Brain microvascular endothelial cell (primary cell): Measurements from ENCODE around the gene SORBS1.

Experiments
- DNase-seq: peaks from one replicate; pipeline ENCODE4 v3.0.0-alpha.2; 2020
- H3K27ac ChIP-seq: fragments of 250-450 bp; sonication (Bioruptor Pico); 2 replicates; pipeline ENCODE4 v1.5.1; 2020; ENCODE audit warnings: mild to moderate bottlenecking, moderate library complexity
- H3K27me3 ChIP-seq: fragments of 250-450 bp; sonication (Bioruptor Pico); replicated peaks from 2 replicates; pipeline ENCODE4 v1.5.1; 2020; ENCODE audit warnings: mild to moderate bottlenecking
- H3K36me3 ChIP-seq: fragments of 250-450 bp; sonication (Bioruptor Pico); replicated peaks from 2 replicates; pipeline ENCODE4 v1.5.1; 2020; ENCODE audit warnings: mild to moderate bottlenecking
- H3K4me3 ChIP-seq: 2 replicates; pipeline ENCODE4 v1.5.1; 2011; ENCODE audit warnings: low read depth, mild to moderate bottlenecking, control low read depth, low read length, moderate library complexity
- in situ Hi-C: cut with HindIII; loops from 2 replicates; pipeline ENCODE4 v1.10.0; 2017; ENCODE audit warnings: low sequenced_read_pairs, low pct_ligation_motif_present
- TF ChIP-seq, protein P1 (sequence below): IDR thresholded peaks from 2 replicates; pipeline ENCODE4 v1.5.1; 2011; ENCODE audit warnings: low read depth, mild to moderate bottlenecking, moderate library complexity, low read length, control low read depth, inconsistent platforms; ENCODE audit errors: missing control alignments

Gene SORBS1

GRCh38 chr10:95478185-95478584, 83.0 kb downstream of the SORBS1 start:
- DNase-seq, result no peak
- H3K27ac ChIP-seq, result no peak overlapping the region
- H3K27me3 ChIP-seq, result no peaks in the 10 kb centered on the region
- TF ChIP-seq, protein P1, sequence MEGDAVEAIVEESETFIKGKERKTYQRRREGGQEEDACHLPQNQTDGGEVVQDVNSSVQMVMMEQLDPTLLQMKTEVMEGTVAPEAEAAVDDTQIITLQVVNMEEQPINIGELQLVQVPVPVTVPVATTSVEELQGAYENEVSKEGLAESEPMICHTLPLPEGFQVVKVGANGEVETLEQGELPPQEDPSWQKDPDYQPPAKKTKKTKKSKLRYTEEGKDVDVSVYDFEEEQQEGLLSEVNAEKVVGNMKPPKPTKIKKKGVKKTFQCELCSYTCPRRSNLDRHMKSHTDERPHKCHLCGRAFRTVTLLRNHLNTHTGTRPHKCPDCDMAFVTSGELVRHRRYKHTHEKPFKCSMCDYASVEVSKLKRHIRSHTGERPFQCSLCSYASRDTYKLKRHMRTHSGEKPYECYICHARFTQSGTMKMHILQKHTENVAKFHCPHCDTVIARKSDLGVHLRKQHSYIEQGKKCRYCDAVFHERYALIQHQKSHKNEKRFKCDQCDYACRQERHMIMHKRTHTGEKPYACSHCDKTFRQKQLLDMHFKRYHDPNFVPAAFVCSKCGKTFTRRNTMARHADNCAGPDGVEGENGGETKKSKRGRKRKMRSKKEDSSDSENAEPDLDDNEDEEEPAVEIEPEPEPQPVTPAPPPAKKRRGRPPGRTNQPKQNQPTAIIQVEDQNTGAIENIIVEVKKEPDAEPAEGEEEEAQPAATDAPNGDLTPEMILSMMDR, result no peak
- in situ Hi-C loops, result no loop called here
- no peaks in the 10 kb centered on the region for H3K36me3 ChIP-seq
- H3K4me3 ChIP-seq, result no peak overlapping the region

- Histone ChIP-seq H3K4me3 (no peak overlapping the region), H3K27ac (no peak overlapping the region), H3K27me3 (no peaks in the 10 kb centered on the region), H3K36me3 (no peaks in the 10 kb centered on the region)
- in situ Hi-C loops, result no loop called here
- DNase-seq, result no peak
- TF ChIP-seq, protein P1, result no peak
Observed at GRCh38 chr10:95477175-95477520, 84.0 kb downstream of the SORBS1 start.

DNA sequence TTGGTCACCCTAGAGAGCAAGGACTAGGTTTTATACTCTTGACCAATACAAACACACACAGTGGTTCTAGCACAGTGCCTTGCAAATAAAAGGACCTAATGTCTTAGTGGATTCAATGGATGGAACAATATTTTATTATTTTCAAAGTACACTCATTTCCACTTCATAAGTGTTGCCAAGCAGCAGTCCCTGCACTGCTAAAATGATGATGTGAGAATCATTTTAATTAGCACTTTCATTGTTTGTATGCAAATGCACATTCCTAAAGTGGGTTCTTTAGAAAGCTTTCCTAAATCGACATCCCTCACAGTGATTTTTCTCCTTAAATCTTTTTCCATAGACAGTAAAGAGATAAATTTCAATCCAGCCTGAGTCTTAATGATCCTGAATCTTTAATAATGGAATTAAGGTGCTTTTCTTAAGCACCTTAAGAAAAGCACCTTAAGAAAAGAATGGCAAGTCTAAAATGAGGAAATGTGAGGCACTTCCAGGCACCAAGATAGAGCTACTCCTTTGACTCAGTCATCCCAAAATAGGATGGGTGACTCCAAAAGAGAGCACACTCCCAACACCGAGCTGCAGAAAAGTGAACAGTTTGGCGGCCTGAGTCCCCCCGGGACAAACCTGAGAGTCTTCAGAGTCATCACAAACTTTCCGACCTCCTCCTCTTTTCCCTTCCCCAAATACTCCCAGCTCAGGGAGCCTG, 84.5 kb downstream of the SORBS1 start:
- TF ChIP-seq, protein P1, result no peak
- H3K27ac ChIP-seq, result no peak overlapping the region
- no peaks in the 10 kb centered on the region for H3K27me3 ChIP-seq
- no peaks in the 10 kb centered on the region for H3K36me3 ChIP-seq
- in situ Hi-C loops, result no loop called here
- DNase-seq, result no peak
- H3K4me3 ChIP-seq, result no peak overlapping the region

GRCh38 chr10:95475827-95476468, 85.2 kb downstream of the SORBS1 start:
- DNase-seq, result no peak
- H3K4me3 ChIP-seq, result no peak overlapping the region
- H3K36me3 ChIP-seq, result no peaks in the 10 kb centered on the region
- H3K27ac ChIP-seq, result no peak overlapping the region
- in situ Hi-C loops, result no loop called here
- no peaks in the 10 kb centered on the region for H3K27me3 ChIP-seq
- TF ChIP-seq, protein P1, result no peak

DNA sequence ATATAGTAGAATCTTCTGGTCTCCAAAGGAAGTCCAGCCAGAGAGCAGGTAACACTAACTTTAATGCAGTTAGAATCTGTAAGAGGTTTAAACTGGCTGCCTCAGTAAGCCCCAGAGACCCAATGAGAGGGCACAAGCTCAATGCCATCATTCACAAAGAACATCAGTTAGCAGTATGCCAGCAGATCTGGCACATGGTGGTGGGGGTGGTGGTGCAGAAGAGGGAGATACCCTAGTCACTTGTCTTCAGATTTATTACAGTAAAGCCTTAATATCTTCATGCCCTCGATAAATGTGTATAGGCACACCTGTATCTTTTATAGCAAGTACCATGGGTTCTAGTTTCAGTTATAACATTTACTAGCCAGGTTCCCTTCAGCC, 86.2 kb downstream of the SORBS1 start:
- Histone ChIP-seq H3K27me3 (no peaks in the 10 kb centered on the region), H3K4me3 (no peak overlapping the region), H3K27ac (no peak overlapping the region), H3K36me3 (no peaks in the 10 kb centered on the region)
- in situ Hi-C loops, result no loop called here
- TF ChIP-seq, protein P1, result no peak
- no peak for DNase-seq
